AG08396 (cell line): ENCODE results near the gene PAXIP1.
"Not testable (repeated sequence)": the region's sequence is repeated elsewhere in the genome, so short reads cannot be mapped to it uniquely, and the experiment has no call there.

Source experiments
- DNase-seq: peaks from one replicate; pipeline ENCODE4 v3.0.0; 2012; ENCODE audit warnings: low spot score, mixed read lengths

PAXIP1 gene

GRCh38 chr7:154942691-154943090 is 60.2 kb downstream of the PAXIP1 start:
- DNase-seq, result no peak

DNA sequence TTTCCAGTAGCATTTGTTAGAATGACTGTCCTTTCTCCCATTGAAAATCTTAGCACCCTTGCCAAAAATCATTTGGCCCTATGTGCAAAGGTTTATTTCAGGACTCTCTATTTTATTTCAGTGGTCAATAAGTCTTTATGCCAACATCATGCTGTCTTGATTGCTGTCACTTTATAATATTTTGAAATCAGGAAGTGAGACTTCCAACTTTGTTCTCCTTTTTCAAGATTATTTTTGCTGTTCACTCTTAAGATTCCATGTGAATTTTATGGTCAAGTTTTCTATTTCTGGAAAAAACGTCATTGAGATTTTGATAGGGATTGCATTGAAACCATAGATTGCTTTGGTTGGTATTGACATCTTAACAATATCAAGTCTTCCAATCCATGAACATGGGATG is 65.1 kb downstream of the PAXIP1 start:
- no peak for DNase-seq

DNA sequence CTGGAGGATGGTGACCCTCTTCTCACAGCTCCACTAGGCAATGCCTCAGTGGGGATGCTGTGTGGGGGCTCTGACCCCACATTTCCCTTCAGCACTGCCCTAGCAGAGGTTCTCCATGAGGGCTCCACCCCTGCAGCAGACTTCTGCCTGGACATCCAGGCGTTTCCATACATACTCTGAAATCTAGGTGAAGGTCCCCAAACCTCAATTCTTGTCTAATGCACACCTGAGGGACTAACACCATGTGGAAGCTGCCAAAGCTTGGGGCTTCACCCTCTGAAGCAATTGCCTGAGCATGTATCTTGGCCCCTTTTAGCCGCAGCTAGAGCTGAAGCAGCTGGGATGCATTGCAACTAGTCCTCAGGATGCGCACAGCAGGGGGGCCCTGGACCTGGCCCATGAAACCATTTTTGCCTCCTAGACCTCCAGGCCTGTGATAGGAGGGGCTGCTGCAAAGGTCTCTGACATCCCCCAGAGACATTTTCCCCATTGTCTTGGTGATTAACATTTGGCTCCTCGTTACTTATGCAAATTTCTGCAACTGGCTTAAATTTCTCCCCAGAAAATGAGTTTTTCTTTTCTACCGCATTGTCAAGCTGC is 68.5 kb downstream of the PAXIP1 start:
- not testable (repeated sequence) for DNase-seq

DNA sequence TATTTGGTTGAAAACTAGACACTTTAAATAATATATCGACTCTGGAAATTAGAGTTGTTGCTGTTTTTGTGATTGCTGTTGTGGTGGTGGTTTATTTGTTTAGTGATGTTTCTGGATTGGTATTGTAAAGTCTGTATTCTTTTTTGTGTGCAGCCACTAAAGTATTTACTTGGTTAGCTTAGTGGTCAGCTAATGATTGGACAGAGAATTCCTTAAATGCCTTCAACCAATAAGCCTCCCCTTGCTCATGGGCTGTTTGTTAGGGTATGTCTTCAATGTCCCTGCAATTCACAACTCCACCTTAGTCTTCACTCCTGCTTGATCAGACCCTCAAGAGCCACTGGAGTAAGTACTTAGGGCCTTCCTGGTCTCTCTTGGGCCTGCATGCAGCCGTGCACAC is 71.0 kb downstream of the PAXIP1 start:
- peak; percentile 25 for DNase-seq

DNA sequence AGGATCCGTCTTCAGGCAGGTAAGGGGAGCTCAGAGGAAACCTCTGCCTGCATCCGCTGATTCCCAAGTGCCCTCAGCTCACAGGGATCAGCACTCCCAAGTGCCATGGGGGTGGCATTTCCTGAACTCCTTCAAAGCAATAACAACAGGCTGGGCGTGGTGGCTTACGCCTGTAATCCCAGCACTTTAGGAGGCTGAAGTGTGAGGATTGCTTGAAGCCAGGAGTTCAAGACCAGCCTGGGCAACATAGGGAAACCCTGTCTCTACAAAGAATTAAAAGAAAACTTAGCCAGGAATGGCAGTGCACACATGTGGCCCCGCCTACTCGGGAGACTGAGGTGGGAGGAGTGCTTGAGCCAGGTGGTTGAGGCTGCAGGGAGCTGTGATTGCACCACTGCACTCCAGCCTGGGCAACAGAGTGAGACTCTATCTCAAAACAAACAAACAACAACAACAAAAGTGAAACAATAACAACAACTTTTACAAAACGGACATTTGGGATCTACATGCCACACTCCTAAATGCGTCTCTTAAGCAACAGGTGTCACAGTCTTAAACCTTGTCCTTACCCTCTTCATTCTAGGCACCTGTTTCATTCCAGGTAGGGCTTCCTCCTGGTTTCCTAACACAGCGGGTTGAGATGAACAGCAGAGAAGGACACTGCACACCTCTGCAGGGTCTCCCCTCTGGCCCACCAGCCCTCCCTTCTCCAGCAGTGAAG is 73.8 kb downstream of the PAXIP1 start:
- DNase-seq, result no peak

DNA sequence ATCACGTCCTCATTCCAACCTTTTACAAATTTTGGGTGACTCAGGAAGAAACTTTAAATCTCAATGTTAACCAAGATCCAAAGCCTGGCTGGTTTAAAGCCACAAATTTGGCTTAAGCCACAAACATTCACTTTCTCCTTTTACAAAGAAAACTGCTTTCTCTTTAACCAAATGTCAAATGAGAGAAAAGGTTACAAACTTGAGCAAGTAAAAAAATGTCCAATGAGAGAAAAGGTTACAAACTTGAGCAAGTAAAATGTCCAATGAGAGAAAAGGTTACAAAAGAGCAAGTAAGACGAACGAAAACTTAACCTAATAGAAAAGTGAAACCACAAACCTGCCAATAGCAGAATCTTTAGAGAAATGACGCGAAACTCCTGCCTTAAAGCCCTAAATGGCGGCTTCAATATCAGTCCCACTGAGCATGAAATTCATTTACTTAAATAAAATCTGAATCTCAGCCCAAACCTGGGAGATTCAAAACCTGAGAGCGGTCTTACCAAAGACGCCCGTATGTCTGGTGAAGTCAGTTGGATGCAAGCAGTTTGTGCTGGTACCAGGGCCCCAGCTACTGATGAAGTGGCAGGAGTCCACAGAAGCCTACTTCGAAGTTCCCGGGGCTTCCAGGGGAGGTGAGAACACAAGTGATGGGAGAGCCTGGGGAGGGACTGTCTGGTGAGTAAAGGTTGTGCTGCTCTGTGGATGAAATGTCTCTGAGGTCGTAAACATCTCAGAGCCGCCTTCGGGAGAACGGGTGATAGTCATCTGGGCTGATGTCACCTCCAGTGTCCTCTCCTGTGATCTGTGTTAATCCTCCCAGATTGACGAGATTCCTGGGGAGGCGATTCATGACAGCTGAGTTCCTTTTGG is 74.6 kb downstream of the PAXIP1 start:
- peak; percentile 75 for DNase-seq

- peak; percentile 58 for DNase-seq
Observed at GRCh38 chr7:154927624-154928125, 75.2 kb downstream of the PAXIP1 start.

DNA sequence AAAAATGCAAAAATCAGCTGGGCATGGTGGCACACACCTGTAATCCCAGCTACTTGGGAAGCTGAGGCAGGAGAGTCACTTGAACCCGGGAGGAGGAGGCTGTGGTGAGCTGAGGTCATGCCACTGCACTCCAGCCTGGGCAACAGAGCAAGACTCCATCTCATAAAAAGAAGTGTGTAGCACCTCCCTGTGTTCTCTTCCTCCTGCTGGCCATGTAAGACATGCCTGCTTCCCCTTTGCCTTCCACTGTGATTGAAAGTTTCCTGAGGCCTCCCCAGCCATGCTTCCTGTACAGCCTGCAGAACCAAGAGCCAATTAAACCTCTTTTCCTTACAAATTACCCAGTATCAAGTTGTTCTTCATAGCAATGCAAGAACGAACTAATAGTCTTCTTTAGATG is 80.5 kb downstream of the PAXIP1 start:
- DNase-seq, result not testable (repeated sequence)

GRCh38 chr7:154919344-154920225 is 83.3 kb downstream of the PAXIP1 start:
- DNase-seq, result no peak

GRCh38 chr7:154918741-154919140 is 84.2 kb downstream of the PAXIP1 start:
- no peak for DNase-seq

- no peak for DNase-seq
Observed at GRCh38 chr7:154918266-154918665, 84.7 kb downstream of the PAXIP1 start.

DNA sequence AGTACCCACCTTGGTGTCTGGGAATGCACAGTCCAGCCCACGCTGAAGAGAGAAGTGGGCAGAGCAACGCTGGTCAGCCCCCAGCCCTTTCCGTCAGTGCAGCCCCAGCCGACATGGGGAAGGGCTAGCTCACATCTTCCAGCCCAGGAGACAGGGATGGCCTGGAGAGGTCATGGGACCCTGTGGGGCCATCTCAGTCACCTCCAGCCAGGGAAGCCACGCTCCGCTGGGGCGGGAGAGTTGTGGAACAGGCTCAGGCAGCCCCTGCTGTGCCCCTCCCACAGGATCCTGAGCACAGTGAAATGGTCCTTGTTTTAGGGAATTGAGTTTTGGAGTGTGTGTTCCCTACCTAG is 85.1 kb downstream of the PAXIP1 start:
- no peak for DNase-seq

DNA sequence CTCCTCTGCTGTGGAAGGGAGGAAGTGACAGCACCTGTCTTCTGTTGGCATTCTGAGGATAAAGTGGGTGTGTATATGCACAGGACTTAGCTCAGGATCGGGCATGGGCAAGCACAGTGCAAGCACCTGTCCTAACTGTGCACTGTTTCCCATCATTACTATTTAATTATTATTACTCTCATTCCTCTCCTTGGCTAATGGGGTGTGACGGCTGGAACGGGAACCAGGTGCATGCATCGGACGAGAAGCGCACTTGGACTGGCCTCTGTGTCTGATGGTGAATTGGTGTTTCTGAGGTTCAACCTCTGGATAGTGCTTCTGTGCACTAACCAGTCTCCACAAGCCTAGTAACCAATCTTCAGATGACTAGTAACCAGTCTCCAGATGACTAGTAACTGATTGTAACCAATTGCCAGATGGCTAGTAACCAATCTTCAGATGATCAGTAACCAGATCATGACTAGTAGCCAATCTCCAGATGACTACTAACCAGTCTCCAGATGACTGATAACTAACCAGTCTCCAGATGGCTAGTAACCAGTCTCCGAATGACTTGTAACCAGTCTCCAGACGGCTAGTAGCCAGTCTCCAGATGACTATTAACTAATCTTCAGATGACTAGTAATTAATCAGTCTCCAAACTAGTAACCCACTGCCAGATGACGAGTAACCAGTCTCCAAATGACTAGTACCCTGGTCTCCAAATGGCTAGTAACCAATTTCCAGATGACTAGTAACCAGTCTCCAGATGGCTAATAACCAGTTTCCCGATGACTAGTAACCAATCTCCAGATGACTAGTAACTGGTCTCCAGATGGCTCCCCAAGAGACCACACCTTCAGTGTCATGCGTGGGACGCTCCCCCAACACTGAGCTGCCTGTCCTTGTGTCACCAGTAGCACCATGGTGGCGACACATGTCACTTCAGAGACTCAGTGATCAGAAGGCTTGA is 85.8 kb downstream of the PAXIP1 start:
- no peak for DNase-seq

DNA sequence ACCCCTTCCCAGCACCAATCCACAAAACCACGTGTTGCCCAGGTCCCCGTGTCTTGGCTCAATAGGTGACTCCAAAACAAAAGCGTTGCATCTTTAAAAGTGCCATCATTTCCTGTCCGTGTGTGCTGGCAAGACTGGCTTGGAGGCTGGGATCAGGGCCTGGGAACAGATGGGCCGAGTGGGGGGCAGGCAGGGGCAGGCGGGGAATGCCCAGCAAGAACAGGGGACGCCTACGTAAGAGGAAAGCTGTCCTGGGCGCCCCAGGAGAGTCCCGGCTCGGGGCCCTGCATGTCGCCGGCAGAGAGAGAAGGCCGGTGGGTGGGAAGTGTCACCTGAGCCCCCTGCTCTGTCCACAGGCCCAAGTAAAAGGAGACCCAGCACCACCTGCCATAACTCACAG is 86.5 kb downstream of the PAXIP1 start:
- DNase-seq, result no peak

DNA sequence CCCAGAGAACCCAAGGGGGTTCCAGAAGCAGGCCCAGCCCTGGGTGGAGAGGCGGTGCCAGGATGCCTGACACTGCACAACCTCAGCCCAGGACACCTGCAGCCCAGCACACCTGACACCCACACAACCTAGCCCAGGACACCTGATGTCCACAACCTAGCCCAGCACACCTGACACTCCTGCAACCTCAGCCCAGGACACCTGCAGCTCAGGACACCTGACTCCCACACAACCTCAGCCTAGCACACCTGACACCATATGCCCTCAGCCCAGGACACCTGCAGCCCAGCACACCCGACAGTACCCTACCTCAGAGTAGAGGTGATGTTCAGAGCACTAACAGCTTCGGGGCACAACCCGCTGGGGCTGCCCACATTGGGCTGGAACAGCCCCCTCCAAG is 87.3 kb downstream of the PAXIP1 start:
- no peak for DNase-seq

DNA sequence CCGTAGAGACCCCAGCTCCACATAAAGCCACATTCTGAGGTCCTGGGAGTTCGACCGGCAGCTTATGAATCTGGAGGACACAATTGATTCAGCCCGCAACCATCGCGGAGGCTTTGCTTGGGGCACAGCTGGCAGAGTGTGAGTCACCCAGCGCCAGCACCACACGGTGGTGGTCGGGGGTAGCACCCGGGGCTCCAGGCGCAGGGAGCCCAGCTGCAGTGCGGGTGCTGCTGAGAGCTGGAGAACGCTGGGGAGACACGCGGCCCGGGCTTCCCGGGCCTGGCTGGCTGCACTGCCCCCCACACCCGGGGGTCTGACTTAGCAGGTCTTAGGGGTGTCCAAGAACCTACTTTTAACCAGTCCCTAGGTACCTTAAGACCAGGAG is 87.9 kb downstream of the PAXIP1 start:
- no peak for DNase-seq

GRCh38 chr7:154914308-154914995 is 88.5 kb downstream of the PAXIP1 start:
- DNase-seq, result no peak

GRCh38 chr7:154913638-154914307 is 89.2 kb downstream of the PAXIP1 start:
- DNase-seq, result peak; percentile 88

- no peak for DNase-seq
Observed at GRCh38 chr7:154912871-154913637, 89.9 kb downstream of the PAXIP1 start.
